GM21390 (cell line): ENCODE data around the gene PEPD.
"Not testable (repeated sequence)": the region's sequence is repeated elsewhere in the genome, so short reads cannot be mapped to it uniquely, and the experiment has no call there.

Experiments
- ATAC-seq: cut with Tn5 transposase; IDR thresholded peaks from one replicate; pipeline ENCODE4 v1.9.1; 2021; ENCODE audit not compliant: unreplicated experiment

PEPD gene

GRCh38 chr19:33521480-33522370, at the start of gene PEPD:
TSS of gene PEPD (minus strand) at chr19:33521791. CDS start at chr19:33521760, 31 bp downstream.
- ATAC-seq: peak; percentile 89

- ATAC-seq: no peak
Observed at GRCh38 chr19:33569821-33570220, 48.2 kb upstream of the PEPD start.

- ATAC-seq: no peak
Observed at GRCh38 chr19:33568706-33569105, 47.1 kb upstream of the PEPD start.

GRCh38 chr19:33564836-33565338, 43.3 kb upstream of the PEPD start:
- ATAC-seq: no peak

- ATAC-seq: no peak
Observed at GRCh38 chr19:33562636-33563035, 41.0 kb upstream of the PEPD start.

- ATAC-seq: not testable (repeated sequence)
Observed at GRCh38 chr19:33561666-33562065, 40.1 kb upstream of the PEPD start.

GRCh38 chr19:33561261-33561660, 39.7 kb upstream of the PEPD start:
- ATAC-seq: no peak

GRCh38 chr19:33559996-33560395, 38.4 kb upstream of the PEPD start:
- no peak for ATAC-seq

- ATAC-seq: no peak
Observed at GRCh38 chr19:33558856-33559255, 37.3 kb upstream of the PEPD start.

GRCh38 chr19:33558151-33558550, 36.6 kb upstream of the PEPD start:
- no peak for ATAC-seq

- no peak for ATAC-seq
Observed at GRCh38 chr19:33557720-33558119, 36.1 kb upstream of the PEPD start.

- no peak for ATAC-seq
Observed at GRCh38 chr19:33557196-33557595, 35.6 kb upstream of the PEPD start.

GRCh38 chr19:33556261-33556660, 34.7 kb upstream of the PEPD start:
- ATAC-seq: no peak

GRCh38 chr19:33555726-33556125, 34.1 kb upstream of the PEPD start:
- ATAC-seq: not testable (repeated sequence)

GRCh38 chr19:33554821-33555220, 33.2 kb upstream of the PEPD start:
- no peak for ATAC-seq

- ATAC-seq: no peak
Observed at GRCh38 chr19:33554391-33554790, 32.8 kb upstream of the PEPD start.

- ATAC-seq: no peak
Observed at GRCh38 chr19:33553530-33554310, 32.1 kb upstream of the PEPD start.

GRCh38 chr19:33552928-33553279, 31.3 kb upstream of the PEPD start:
- no peak for ATAC-seq

GRCh38 chr19:33552191-33552927, 30.8 kb upstream of the PEPD start:
- ATAC-seq: no peak

GRCh38 chr19:33551676-33552075, 30.1 kb upstream of the PEPD start:
- ATAC-seq: no peak

- ATAC-seq: no peak
Observed at GRCh38 chr19:33550768-33551167, 29.2 kb upstream of the PEPD start.
